Neural progenitor cell (in vitro differentiated cells): ENCODE data around the gene WDR7. TPM values are rescaled to one million over a fixed set of nuclear protein-coding genes. Genes with fewer than 3 reads are reported as not detected.

Experiments
- DNase-seq: peaks from one replicate; pipeline ENCODE4 v3.0.0-alpha.2; 2016; ENCODE audit warnings: low spot score
- H2AFZ ChIP-seq: fragments of 200-600 bp; sonication (generic); replicated peaks from 2 replicates; pipeline ENCODE4 v1.6.1; 2016; ENCODE audit warnings: antibody characterized with exemption
- H3F3A ChIP-seq: fragments of 200-600 bp; sonication (generic); 2 replicates; pipeline ENCODE4 v1.6.1; 2016; ENCODE audit warnings: antibody characterized with exemption, low read depth
- H3K27ac ChIP-seq: fragments of 200-600 bp; sonication (generic); 2 replicates; pipeline ENCODE4 v1.5.1; 2016; ENCODE audit warnings: mild to moderate bottlenecking
- H3K27me3 ChIP-seq: fragments of 200-600 bp; sonication (generic); 2 replicates; pipeline ENCODE4 v1.6.1; 2016; ENCODE audit warnings: mild to moderate bottlenecking, moderate library complexity
- H3K36me3 ChIP-seq: fragments of 200-600 bp; sonication (generic); 2 replicates; pipeline ENCODE4 v1.5.1; 2016
- H3K4me1 ChIP-seq: fragments of 200-600 bp; sonication (generic); 2 replicates; pipeline ENCODE4 v1.6.1; 2016; ENCODE audit warnings: mixed run types
- H3K4me2 ChIP-seq: fragments of 200-600 bp; sonication (generic); 2 replicates; pipeline ENCODE4 v1.6.1; 2016
- H3K4me3 ChIP-seq: fragments of 200-600 bp; sonication (generic); 2 replicates; pipeline ENCODE4 v1.5.1; 2016
- H3K79me2 ChIP-seq: fragments of 200-600 bp; sonication (generic); 2 replicates; pipeline ENCODE4 v1.6.1; 2016; ENCODE audit warnings: low read depth
- H3K9ac ChIP-seq: fragments of 200-600 bp; sonication (generic); 2 replicates; pipeline ENCODE4 v1.6.1; 2016
- H3K9me3 ChIP-seq: fragments of 200-600 bp; sonication (generic); 2 replicates; pipeline ENCODE4 v1.5.1; 2016; ENCODE audit warnings: low read depth
- H4K20me1 ChIP-seq: fragments of 200-600 bp; sonication (generic); 2 replicates; pipeline ENCODE4 v1.6.1; 2016; ENCODE audit warnings: low read depth
- H3K27ac Mint-ChIP-seq: 3 replicates; pipeline ENCODE4 v1.8.0; 2021; ENCODE audit warnings: mixed read lengths
- H3K27me3 Mint-ChIP-seq: 2 replicates; pipeline ENCODE4 v1.8.0; 2022; ENCODE audit warnings: low read depth, mild to moderate bottlenecking, inconsistent platforms, moderate library complexity, mixed read lengths; ENCODE audit not compliant: insufficient read depth
- H3K36me3 Mint-ChIP-seq: 3 replicates; pipeline ENCODE4 v1.8.0; 2021; ENCODE audit warnings: mixed read lengths
- H3K4me1 Mint-ChIP-seq: 3 replicates; pipeline ENCODE4 v1.8.0; 2021; ENCODE audit warnings: mixed read lengths
- H3K4me3 Mint-ChIP-seq: 3 replicates; pipeline ENCODE4 v1.8.0; 2021; ENCODE audit warnings: mild to moderate bottlenecking, moderate library complexity, mixed read lengths
- H3K9me3 Mint-ChIP-seq: 3 replicates; pipeline ENCODE4 v1.8.0; 2020; ENCODE audit warnings: mixed read lengths
- EZH2 ChIP-seq: fragments of 200-600 bp; sonication (generic); IDR thresholded peaks from 2 replicates; pipeline ENCODE4 v1.6.1; 2017; ENCODE audit warnings: antibody characterized with exemption, mild to moderate bottlenecking, moderate library complexity
- EZH2phosphoT487 ChIP-seq: fragments of 200-600 bp; sonication (generic); IDR thresholded peaks from 2 replicates; pipeline ENCODE4 v1.6.1; 2017; ENCODE audit warnings: antibody characterized with exemption
- total RNA-seq: library from RNA; depleted of rRNA; stranded (reverse); fragments of >200 nt; gene quantifications from 2 replicates; pipeline ENCODE4 v1.2.3, GENCODE V29; 2015; ENCODE audit warnings: low replicate concordance
- TF ChIP-seq, protein P1 (sequence below): fragments of 200-600 bp; sonication (generic); IDR thresholded peaks from 2 replicates; pipeline ENCODE4 v1.5.1; 2017; ENCODE audit warnings: antibody characterized with exemption, mild to moderate bottlenecking

The WDR7 gene
- total RNA-seq, 1 donor from 2014 or later, result 12.3 TPM

DNA sequence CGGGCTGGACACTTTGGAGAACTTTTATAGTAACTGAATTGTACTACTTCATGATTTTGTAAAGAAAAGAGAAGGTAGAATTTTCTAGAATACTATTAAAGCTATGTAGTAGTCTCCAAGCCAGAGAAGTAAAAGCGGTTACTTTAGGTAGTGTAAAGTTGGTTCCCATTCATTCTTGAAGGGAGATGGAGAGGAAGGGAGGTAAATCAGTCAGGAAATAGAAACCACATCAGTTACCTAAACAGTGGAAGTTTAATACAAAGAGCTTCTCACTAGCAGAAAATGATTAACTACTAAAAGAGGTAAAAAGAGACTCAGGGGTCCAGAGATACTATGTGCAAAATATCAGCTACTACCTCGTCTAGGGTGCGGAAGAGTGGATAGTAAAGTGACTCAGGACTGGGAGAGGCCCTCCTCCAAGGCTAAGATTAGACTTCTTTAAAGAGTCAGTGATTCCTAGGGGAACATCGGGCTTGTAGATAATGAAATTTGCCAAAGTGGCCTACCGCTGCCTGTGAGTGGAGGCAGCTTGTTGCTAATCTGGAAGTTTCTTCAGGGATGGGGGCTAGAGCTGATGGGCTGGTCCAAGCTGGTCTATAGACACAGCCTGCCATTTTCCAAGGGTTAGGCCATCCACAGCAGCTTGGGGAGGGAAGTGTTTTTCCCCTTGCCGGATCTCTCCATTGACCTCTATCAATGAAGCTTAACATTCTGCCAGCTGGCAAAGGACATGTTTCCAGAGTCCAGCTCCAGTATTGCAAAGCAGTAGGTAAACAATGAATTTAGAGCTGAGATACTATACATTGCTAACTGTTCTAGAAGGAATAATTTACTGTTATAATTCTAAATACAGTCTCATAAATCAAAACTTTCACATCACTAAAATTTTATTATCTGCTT, 249.3 kb downstream of the WDR7 start:
- Histone ChIP-seq H3K4me1 (no peaks in the 10 kb centered on the region), H4K20me1 (no peaks in the 10 kb centered on the region), H3K9me3 (no peaks in the 10 kb centered on the region), H3K27me3 (no peaks in the 10 kb centered on the region), H3K4me3 (no peak overlapping the region), H3K79me2 (no peaks in the 10 kb centered on the region), H2AFZ (no peak overlapping the region), H3K27ac (no peak overlapping the region), H3K9ac (no peak overlapping the region), H3K4me2 (no peak overlapping the region), H3F3A (no peaks in the 10 kb centered on the region), H3K36me3 (no peaks in the 10 kb centered on the region)
- Mint-ChIP-seq H3K27me3 (no peaks in the 10 kb centered on the region), H3K36me3 (no peaks in the 10 kb centered on the region), H3K27ac (no peak overlapping the region), H3K4me1 (peaks cover 6% of the 10 kb centered on the region), H3K9me3 (no peaks in the 10 kb centered on the region), H3K4me3 (no peak overlapping the region)
- TF ChIP-seq, protein P1, sequence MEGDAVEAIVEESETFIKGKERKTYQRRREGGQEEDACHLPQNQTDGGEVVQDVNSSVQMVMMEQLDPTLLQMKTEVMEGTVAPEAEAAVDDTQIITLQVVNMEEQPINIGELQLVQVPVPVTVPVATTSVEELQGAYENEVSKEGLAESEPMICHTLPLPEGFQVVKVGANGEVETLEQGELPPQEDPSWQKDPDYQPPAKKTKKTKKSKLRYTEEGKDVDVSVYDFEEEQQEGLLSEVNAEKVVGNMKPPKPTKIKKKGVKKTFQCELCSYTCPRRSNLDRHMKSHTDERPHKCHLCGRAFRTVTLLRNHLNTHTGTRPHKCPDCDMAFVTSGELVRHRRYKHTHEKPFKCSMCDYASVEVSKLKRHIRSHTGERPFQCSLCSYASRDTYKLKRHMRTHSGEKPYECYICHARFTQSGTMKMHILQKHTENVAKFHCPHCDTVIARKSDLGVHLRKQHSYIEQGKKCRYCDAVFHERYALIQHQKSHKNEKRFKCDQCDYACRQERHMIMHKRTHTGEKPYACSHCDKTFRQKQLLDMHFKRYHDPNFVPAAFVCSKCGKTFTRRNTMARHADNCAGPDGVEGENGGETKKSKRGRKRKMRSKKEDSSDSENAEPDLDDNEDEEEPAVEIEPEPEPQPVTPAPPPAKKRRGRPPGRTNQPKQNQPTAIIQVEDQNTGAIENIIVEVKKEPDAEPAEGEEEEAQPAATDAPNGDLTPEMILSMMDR, result no peak
- TF ChIP-seq EZH2, result no peak
- no peak for TF ChIP-seq EZH2phosphoT487
- no peak for DNase-seq

DNA sequence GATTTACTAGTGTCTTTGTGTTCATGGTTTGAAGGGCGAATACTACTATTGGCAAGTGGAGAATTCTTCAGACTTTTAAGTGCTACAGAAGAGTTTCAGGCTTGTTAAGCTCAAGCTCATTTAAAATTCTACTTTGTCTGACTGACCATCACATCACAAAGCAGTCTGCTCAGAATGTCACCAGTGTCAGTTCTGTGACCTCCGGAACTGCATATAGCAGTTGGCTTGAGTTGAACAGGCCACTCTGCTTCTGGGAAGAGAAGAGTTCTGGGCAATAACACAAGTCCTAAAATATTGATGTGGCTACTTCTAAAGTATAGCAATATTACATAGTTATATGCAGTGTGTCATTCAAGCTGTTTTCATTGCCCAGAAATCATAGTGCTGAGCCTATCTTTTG, 250.8 kb downstream of the WDR7 start:
- peak overlapping the region; percentile 51 for H3K27ac Mint-ChIP-seq

DNA sequence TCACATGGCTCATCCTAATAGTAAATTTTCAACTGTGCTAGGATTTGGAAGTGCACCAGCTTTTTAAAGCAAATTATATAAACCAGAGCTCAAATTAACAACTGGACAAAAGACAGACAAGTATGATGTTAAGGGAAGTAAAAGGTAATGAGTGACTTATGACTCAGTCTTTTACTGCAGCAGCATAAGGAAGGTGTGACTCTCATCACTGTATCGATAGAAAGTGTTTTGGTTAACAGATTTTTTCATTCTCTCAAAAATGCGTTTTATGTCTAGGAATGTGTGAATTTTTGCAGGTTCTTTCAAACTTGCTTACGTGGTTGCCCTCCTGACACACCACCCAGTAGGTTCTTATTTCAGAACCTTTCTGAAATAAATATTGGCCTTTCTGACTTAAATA, 251.5 kb downstream of the WDR7 start:
- H3K4me1 Mint-ChIP-seq, result peaks cover 6% of the 10 kb centered on the region
- no peak for DNase-seq
- H3K9me3 Mint-ChIP-seq, result no peaks in the 10 kb centered on the region
- Histone ChIP-seq H3K4me1 (no peaks in the 10 kb centered on the region), H3K79me2 (no peaks in the 10 kb centered on the region), H3K4me3 (no peak overlapping the region), H3F3A (no peaks in the 10 kb centered on the region), H4K20me1 (no peaks in the 10 kb centered on the region), H3K9ac (no peak overlapping the region), H3K27me3 (no peaks in the 10 kb centered on the region), H3K4me2 (no peak overlapping the region), H2AFZ (no peak overlapping the region), H3K9me3 (no peaks in the 10 kb centered on the region), H3K27ac (no peak overlapping the region), H3K36me3 (no peaks in the 10 kb centered on the region)
- H3K4me3 Mint-ChIP-seq, result no peak overlapping the region
- H3K27me3 Mint-ChIP-seq, result no peaks in the 10 kb centered on the region
- H3K27ac Mint-ChIP-seq, result no peak overlapping the region
- no peaks in the 10 kb centered on the region for H3K36me3 Mint-ChIP-seq
- TF ChIP-seq EZH2 (no peak), EZH2phosphoT487 (no peak)
- TF ChIP-seq, protein P1, result no peak

More for the DNA sequence above, 250.8 kb downstream of the WDR7 start:
- Histone ChIP-seq H3K9me3 (no peaks in the 10 kb centered on the region), H3K4me2 (no peak overlapping the region), H3K4me1 (no peaks in the 10 kb centered on the region), H3K27ac (no peak overlapping the region), H3K36me3 (no peaks in the 10 kb centered on the region), H3K79me2 (no peaks in the 10 kb centered on the region), H3K27me3 (no peaks in the 10 kb centered on the region), H2AFZ (no peak overlapping the region), H4K20me1 (no peaks in the 10 kb centered on the region), H3K9ac (no peak overlapping the region), H3K4me3 (no peak overlapping the region), H3F3A (no peaks in the 10 kb centered on the region)
- TF ChIP-seq EZH2phosphoT487 (no peak), EZH2 (no peak)
- TF ChIP-seq, protein P1, result no peak
- no peaks in the 10 kb centered on the region for H3K9me3 Mint-ChIP-seq
- no peak for DNase-seq
- H3K4me1 Mint-ChIP-seq, result peaks cover 6% of the 10 kb centered on the region
- H3K36me3 Mint-ChIP-seq, result no peaks in the 10 kb centered on the region
- no peak overlapping the region for H3K4me3 Mint-ChIP-seq
- no peaks in the 10 kb centered on the region for H3K27me3 Mint-ChIP-seq
